GM12872 (cell line): ENCODE data around the gene AAK1.

Experiments
- CTCF ChIP-seq: IDR thresholded peaks from 3 replicates; pipeline ENCODE4 v1.5.1; 2011; ENCODE audit warnings: low read depth, mild to moderate bottlenecking, low read length, moderate library complexity; ENCODE audit not compliant: insufficient read depth

Gene AAK1

GRCh38 chr2:69641471-69641870 is 2.1 kb downstream of the AAK1 start:
- TF ChIP-seq CTCF: no peak

- TF ChIP-seq CTCF: no peak
Observed at GRCh38 chr2:69639266-69639665, 4.3 kb downstream of the AAK1 start.

- no peak for TF ChIP-seq CTCF
Observed at GRCh38 chr2:69638630-69639029, 4.9 kb downstream of the AAK1 start.

- no peak for TF ChIP-seq CTCF
Observed at GRCh38 chr2:69637923-69638322, 5.6 kb downstream of the AAK1 start.

- no peak for TF ChIP-seq CTCF
Observed at GRCh38 chr2:69636395-69636794, 7.1 kb downstream of the AAK1 start.

GRCh38 chr2:69635432-69635831 is 8.1 kb downstream of the AAK1 start:
- TF ChIP-seq CTCF: no peak

GRCh38 chr2:69634196-69634821 is 9.2 kb downstream of the AAK1 start:
- no peak for TF ChIP-seq CTCF
